SK-N-DZ (cell line): ENCODE results near the gene E4F1.
"Not testable (repeated sequence)": the region's sequence is repeated elsewhere in the genome, so short reads cannot be mapped to it uniquely, and the experiment has no call there.

ENCODE experiments used
- DNase-seq: peaks from one replicate; pipeline ENCODE4 v3.0.0-alpha.2; 2015; ENCODE audit warnings: low spot score

E4F1 gene

DNA sequence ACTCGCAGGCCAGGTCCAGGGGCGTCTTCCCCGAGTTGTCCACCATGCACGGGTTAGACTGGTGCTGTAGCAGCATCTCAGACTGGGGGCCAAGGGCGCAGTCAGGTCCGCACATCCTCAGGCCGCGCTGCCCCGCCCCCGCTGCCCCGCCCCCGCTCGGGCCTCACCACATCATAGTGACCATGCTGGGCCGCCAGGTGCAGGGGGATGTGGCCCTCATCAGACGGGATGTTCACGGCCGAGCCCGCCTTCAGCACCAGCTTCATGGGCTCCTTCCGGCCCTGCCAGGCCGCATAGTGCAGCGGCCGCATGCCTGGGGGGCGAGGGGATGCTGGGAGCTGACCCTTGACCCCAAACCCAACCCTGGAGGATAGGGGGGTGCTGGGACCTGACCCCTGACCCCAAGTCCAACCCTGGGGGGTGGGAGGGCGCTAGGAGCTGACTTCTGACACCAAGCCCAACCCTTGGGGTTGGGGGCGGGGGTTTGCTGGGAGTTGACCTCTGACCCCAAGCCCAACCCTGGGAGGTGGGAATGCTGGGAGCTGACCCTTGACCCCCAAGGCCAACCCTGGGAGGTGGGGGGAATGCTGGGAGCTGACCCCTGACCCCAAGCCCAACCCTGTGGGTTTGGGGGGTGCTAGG, 34.0 kb upstream of the E4F1 start:
- DNase-seq = no peak

DNA sequence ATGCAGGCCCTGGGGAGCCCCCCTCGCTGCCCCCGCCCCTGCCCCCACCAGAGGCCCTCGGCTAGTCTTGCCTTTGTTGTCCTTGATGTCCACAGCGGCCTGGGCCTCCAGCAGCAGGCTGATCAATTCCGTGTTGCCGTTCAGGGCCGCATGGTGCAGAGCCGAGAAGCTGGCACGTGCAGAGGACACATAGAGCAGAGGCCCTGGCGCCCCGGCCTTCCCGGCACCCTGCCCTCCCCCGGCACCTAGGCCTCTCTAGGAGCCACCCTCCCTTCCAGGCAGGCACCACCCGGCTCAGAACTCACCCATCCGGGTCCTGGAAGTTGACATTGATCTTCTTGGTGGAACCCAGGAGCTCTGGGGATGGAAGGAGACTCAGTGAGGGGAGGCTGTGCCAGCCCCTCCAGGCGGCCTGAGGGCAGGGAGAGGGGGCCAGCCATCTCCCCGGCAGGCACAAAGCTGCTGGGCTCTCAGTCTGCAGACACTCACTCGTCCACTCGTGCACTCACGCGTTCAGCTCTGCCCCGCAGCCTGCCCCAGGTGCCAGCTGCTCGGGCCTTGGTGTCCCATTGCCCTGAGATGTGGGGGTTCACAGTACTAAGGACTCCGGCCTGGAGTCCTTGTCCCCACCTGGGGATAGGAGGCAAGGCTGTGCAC, 33.3 kb upstream of the E4F1 start:
- DNase-seq = no peak

DNA sequence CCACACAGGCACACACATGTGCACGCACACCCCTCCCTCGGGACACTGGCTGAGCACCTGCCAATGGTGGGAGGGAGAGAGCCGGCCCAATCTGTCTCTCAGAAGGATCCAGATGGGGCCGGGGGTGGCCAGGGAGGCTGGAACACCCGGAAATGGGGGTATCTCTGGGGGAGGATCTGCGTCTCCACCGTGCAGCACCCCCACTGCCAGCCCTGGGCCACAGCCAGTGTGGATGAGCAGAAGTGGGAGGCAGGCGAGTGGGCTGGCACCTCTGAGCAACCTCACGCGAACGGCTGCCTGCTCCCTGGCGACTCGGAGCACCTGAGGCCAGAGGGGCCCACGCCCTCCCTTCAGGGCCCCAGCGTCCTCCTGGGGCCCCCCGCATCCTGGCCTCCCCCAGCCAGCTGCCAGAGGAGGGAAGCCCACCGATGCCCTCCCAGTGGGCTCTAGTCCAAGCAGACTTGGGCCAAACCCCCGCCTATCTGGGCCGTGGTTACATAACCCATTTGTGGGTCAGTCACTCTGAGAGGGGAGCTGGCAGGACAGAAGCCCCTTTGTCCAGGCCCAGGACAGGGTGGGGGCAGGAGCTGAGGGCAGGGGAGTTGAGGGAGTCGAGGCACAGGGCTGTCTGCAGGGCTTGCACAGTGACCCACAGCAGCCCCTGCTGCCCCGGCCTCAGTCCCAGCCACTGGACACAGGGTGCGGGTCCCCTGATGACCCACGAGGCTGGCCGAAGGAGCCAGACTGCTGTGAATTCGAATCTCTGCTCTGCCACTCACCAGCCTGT, 32.5 kb upstream of the E4F1 start:
- DNase-seq = no peak

DNA sequence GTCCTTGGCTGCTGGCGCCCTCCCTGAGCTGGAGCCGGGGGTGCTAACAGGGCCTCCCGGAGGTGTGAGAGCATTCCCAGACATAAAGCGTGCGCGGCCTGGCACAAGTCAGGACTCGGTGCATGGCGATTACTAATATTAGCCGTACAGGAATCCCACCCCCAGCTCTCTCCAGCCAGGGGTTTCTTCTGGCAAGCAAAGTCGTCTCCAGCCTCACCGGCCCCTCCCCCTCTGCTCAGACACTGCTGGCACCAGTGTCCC, 32.0 kb upstream of the E4F1 start:
- DNase-seq = no peak

DNA sequence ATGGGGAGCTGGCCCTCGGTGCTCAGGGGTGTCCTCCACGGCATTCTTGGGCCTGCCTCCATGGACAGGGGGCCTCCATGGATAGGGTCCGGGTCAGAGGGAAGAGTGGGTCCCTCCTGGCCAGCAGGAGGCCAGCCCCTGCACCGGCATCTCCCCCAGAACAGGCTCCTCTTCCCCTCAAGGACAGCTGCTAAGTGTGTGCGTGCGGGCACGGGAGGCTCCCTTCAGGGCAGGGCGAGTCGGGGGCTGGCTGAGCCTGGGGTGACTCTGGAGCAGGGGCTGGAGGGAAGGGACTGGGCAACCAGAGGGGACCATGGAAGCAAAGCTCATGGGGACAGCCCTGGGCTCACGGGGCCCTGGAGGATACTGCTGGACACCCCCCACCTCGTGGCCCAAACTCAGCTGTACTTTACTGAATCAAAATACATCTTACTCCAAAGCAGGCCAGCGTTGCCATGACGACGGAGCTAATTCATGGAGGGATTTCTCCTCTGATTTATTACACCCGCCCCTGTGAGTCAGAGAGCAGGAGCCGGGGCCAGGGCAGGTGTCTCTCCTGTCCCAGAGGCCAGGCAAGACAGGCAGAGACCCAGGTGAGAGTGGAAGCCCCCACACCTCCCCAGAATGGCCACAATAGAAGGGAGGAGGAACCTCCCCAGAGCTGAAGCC, 29.1 kb upstream of the E4F1 start:
- peak; percentile 78 for DNase-seq

DNA sequence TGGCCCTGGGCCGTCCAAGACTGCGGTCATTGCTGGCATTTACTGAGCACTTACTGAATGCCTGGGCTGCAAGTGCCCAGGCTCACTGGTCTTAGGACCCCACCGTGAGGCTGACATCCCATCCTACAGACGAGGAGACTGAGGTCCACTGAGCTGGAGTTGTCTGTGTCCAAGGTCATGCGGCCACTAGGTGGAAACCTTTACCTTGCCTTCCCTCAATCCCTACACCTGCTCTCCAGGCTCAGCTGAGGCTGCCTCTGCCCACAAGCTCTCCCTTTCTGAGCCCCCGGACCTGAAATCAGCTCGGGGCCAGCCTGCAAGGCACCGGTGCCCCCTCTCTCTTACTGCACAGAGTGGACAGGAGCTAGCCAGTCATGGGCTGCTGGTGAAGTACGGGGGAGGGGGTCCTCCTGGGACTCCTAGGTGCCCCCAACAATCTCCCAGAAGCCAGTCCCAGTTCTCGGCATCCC, 28.5 kb upstream of the E4F1 start:
- peak; percentile 80 for DNase-seq

DNA sequence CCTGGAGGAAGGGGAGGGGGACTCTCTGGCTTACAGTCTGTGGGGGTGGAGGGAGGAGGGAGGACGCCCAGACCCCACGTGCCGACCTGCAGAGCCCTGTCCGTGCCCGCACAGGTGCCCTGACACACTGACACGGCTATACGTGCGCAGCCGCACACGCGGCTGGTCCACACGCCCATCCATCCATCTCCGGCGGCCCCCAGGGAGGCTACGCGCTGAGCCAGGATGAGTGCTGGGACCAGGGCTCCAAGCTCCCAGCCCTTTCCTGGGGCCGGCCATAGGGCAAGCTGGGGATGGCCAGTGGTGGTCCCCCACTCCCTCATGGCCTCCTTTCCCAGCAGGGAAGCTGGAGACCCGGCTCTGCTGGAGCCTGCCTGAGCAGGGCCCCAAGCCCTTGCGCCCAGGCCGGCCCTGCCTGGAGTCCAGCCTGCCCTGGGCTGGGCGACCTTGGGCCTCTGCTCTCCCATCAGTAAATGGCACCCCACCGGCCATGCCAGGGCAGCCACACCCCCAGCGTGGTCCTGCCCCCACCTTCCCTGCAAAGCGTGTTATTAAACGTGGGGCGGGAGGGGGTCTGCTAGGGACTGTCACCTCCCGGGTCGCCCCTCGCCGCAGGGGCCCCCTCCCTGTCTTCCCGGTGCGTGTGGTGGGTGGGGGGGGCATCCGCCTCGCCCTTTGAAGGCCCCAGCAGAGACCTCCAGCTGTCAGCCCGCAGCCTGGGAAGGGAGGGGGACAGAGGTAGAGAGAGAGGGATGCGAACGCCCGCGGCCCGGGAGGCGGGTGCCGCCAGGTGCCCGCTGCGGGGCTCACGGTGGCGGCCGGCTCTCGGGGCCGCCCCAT, 27.8 kb upstream of the E4F1 start:
- DNase-seq = no peak

DNA sequence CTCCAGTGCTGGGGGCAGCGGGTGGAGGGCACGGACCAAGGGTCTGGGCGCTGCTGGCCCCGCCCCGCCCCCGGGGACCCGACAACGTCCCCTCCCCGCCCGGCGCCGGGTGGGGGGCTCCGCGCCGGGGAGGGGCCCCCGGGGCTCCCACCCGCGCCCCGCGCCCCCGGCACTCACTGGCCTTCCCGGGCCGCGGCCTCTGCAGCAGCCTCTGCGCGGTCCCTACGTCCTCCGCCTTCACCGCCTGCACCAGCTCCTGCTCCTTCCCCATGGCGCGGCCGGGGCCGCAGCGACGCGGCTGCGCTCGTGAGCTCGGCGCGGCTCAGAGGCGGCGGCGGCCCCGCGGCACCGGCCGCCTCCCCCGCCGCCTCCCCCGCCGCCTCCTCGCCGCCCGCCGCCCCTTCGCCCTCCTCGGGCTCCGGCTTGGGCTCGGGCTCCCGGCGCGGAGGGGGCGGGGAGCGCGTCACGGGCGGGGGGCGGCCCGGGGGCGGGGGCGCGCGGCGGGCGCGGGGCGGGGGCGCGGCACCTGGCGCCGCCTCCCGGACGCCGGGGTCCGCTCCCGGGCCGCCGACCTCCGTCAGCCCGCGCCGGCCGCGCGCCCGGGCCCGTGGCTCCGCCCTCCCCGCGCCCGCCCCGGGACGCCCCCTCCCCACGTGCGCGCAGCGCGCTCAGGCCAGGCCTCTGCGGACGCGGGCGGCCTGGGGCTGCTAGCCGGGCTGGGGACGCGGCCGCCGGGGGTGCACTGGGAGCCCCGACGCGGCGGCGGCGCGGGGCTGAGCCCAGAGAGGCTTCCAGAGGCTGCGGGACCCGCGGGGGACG, 27.0 kb upstream of the E4F1 start, which contains the start of gene CASKIN1:
CASKIN1 (minus strand) TSS at position 444 of the 819 bp plus-strand sequence; CDS start at position 271, 173 bp downstream.
- DNase-seq = no peak

DNA sequence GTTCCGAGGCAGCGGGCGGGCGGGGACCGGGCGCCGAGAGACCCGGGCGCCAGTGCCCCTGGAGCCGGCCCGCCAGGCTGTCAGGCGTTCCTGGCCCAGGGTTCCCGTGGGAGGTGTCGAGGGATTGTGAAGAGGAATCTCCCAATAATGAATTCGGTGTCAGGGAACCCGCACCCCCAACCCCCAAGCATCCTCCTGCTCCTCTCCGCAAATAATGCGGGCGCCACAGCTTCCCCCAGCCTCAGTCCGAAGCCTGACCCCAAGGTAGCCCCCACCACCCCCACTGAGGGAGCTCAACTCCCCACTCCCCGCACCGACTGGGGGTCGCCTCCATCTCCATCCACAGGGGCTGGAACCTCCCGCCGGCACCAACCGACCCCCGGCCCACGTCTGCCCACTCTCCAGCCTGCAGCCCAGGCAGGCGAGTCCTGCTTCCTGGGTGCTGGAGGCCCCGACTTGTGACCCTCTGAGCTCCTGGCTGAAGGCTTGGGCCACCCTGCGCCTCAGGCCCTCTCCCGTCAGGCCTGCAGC, 26.3 kb upstream of the E4F1 start:
- DNase-seq = no peak

DNA sequence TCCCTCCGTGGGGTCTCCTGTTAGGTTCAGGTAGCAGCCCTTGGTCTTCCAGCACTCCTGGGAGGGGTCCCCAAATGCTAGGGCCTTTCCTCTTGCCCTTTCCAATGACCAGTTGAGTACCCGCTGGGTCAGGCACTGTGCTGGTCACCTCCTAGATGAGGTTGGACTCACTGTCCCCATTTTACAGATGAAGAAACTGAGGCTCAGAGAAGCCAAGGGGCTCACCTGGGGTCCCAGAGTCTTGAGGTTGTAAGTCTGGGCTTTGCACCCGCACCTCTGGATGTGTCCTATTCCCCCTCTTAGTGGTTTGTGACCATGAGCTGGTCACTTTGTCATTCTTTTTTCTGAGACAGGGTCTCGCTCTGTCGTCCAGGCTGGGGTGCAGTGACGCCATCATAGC, 25.6 kb upstream of the E4F1 start:
- no peak for DNase-seq

DNA sequence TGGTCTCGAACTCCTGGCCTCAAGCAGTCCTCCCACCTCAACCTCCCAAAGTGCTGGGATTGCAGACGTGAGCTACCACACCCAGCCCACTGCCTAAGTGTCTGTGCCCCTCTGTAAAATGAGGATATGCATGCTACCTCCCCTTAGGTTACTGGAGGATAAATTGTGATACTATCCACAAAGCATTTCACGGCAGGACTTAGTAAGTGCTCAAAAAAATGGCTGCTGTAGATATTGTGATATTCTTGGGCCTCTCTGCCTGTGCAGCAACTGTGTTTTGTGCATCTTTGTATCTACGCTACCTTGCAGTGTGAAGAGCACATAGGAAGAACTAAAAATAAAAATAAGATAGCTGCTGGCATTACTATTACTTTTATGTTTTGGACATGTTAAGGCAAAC, 25.1 kb upstream of the E4F1 start:
- DNase-seq = no peak

DNA sequence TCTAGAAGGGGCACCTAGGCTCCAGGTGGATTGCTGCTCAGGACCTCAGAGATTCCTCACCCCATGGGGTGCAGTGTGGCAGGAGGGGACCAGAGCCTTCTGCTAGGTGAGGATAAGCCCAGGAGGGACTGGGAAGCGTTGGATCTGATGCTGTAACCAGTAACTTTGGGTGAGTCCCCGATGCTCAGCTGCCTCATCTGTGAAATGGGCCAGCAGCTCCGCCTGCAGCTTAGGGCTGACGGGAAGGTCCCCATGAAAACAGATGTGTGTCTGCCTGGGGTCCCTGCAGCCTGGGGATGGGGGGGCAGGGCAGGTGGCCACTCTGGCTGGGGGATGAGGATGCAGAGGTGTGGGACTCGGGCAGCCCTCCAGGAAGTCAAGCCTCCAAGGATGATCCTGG, 24.3 kb upstream of the E4F1 start:
- DNase-seq = no peak

DNA sequence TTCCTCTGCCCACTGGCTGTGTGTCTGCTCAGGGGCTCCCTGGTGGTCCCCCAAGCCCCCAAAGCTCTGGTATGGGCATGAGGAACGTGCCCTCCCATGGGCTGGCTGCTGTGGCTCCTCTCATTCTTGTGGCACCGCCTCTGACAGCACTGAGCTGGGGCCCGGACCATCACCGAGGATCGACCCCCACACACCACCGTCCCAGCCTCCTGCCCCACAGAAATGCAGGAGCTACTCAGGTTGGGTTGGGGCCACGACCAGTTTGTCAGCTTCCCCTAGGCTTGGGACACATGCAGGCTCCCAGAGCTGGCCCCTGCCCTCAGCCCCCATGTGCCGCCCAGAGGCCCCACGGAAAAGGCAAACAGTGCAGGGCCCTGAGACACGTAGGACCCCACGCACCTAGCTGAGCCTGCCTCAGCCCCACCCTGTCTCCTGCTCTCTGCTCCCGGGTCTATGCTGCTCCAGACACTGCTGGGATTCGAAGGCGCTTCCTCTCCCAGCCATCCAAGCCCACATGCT, 23.7 kb upstream of the E4F1 start:
- no peak for DNase-seq

DNA sequence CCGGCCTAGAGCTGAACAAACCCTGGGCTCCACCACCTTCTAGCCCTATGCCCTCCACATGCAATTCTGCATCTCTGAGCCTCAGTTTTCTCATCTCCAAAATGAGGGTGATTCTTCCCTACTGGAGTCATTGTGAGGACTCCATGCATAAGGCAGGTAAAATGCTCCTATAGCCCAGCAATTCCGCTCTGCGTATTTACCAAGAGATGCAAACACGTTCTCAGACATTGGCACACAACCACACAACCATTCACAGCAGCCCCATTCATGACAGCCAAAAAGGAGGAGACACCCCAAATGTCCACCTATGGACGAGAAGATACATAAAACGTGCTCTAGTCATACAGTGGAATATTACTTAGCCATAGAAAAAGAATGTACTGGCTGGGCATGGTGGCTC, 23.1 kb upstream of the E4F1 start:
- no peak for DNase-seq

DNA sequence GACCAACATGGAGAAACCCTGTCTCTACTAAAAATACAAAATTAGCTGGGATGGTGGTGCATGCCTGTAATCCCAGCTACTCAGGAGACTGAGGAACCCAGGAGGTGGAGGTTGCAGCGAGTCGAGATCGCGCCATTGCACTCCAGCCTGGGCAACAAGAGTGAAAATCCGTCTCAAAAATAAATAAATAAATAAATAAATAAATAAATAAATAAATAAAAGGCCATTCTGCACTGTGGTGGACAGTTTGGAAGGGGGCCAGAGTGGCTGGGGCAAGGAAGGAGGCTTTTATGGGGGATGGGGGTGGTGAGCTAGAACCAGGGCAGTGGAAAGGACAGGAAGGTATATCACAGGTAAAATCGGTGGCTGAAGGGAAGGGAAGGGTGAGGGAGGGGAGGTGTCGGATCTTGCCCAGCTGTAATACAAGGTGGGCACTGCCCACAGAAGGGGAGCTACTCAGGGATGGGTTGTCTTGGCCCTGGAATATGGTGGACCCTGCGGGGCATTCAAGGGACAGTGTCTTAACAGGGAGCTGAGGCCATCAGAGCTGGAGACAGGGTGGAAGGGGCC, 20.2 kb upstream of the E4F1 start:
- DNase-seq = not testable (repeated sequence)

DNA sequence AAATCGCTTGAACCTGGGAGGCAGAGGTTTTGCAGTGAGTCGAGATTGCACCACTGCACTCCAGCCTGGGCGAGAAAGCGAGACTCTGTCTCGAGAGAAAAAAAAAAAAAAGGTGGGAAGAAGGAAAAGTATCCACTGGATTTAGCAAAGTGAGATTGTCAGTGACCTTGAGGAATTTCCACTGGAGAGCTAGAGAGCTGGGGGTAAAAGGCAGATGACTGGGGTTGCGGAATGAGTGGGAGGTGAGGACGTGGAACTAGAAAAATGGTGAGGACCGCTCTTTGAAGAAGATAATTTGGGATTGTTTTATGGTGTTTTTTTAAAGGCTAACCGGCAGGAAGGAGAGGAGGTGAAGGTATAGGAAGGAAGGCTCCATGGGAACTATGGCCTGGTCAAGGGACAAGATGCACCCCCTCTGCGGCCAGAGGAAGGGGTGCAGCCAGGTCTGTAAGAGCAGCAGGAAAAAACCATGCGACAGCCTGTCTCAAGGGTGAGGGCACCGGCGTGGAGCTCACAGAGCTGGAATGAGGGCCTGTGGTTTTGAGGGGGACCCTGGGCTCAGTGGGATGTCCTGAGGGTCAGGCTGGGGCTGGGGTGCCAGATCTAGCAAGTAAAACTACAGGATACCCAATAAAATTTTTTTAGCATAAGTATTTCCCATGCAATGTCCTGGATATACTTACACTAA, 18.8 kb upstream of the E4F1 start:
- DNase-seq = no peak

DNA sequence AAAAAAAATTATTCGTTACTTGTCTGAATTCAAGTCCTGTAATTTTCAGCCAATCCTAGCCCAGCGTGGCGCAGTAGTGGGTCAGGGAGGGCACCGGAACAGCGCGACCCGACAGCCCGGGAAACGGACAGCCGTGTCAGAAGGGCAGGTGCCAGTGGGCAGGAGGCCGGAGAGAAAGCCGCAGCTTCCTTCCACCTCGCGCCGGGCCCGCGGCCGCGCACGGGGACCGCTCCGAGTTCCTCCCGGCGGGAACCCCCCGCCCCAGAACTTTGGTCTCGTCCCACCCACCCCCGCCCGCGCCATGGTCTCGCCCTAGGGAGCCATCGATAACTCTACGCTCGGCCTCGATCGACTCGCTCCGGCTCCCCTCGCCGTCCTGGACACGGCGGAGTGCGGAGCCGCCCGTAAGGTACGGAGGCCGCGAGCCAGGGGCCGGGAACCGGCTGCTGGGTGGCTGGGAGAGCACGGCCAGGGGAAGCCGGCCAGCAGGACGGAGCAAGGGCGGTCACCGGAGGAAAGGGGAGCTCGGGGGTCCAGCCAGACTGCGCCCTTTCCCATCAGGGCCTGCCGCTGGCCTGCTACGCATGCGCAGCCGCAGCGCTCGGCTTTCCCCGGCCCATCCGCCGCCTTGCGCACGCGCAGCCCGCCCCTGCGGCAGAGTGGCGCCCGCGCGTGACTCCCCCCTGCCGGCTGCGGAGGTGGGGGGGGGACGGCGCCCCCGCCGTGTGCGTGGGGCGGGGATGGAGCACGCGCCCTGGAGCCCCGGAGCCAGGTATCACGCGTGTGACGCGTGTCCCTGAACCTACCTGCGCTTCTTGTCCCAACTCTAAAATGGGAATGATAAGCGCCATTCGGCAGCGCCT, 18.1 kb upstream of the E4F1 start, which contains the start of gene MLST8:
MLST8 (plus strand) TSS at position 351 of the 863 bp plus-strand sequence. CDS start 632 bp downstream, outside the sequence.
- DNase-seq = peak; percentile 86

DNA sequence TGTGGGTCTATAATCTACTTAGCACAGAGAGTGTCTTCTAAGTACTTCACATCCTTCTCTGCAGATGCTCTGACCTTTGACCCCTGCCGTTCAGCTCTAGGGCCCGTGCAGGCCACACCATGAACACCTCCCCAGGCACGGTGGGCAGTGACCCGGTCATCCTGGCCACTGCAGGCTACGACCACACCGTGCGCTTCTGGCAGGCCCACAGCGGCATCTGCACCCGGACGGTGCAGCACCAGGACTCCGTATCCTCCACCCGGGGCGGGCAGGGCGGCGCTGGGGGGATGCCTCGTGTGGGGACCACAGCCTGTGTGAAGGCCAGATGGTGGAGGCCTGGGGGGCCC, 17.5 kb upstream of the E4F1 start:
- peak; percentile 79 for DNase-seq
